GM19351 (cell line): ENCODE results near the gene PSTPIP2.
"Not testable (repeated sequence)": the region's sequence is repeated elsewhere in the genome, so short reads cannot be mapped to it uniquely, and the experiment has no call there.

ENCODE experiments used
- ATAC-seq: cut with Tn5 transposase; IDR thresholded peaks from one replicate; pipeline ENCODE4 v1.9.1; 2021; ENCODE audit warnings: mild to moderate bottlenecking, moderate library complexity; ENCODE audit not compliant: unreplicated experiment

The PSTPIP2 gene

DNA sequence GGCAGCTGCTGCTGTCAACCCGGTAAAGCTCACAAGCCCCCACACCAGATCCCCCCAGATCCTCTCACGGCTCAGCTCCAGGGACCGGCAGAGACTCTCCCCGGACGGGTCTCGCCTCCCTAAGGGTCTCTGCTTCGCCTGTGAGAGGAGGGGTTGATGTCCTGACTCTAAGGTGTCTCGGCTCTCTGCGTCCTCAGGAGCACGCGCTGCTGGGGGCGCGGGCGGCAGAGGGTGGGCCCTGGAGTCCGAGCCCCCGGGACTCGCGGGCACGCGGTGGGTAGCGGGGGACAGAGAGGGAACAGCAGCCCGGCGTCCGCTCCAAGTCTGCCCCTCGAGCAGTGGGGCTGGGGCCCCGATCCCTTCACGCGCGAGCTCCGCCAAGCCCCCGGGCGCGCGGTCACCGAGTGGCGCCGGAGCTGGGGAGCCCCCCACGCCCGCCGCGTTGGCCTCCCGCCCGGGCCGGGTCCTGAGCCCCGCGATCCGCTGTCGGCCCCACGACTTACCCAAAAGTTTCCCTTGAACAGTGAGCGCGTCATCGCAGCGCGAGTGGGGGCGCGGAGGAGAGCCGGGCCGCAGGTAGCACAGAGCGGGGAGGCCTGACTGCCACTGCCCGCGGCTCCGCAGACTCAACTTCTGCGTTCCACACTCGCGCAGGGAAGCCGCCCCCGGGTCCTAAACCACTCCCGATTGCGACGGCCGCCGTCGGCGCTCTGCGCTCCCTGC, at the start of gene PSTPIP2:
TSS of gene PSTPIP2 (minus strand) at position 608 of the 723 bp plus-strand sequence. CDS start at position 536, 72 bp downstream.
- peak; percentile 49 for ATAC-seq

- ATAC-seq = no peak
These were observed 41.7 kb upstream of the PSTPIP2 start for GRCh38 chr18:46113751-46114150.

DNA sequence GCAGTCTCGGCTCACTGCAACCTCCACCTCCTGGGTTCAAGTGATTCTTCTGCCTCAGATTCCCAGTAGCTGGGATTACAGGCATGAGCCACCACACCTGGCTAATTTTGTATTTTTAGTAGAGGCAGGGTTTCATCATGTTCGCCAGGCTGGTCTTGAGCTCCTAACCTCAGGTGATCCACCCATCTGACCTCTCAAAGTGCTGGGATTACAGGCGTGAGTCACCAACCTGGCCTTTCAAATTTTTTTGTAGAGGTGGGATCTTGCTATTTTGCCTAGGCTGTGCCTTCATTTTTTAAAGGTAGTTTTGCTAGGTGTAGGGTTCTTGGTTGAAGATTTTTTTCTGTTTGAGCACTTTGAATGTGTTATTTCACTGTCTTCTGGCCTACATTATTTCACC, 38.3 kb upstream of the PSTPIP2 start:
- ATAC-seq = no peak

- no peak for ATAC-seq
These were observed 37.3 kb upstream of the PSTPIP2 start for GRCh38 chr18:46109386-46109785.

- peak; percentile 91 for ATAC-seq
These were observed 32.3 kb upstream of the PSTPIP2 start, which contains the start of gene HAUS1 for GRCh38 chr18:46104128-46104911. HAUS1 (plus strand) TSS chr18:46104385; CDS start chr18:46104412, 27 bp downstream.

DNA sequence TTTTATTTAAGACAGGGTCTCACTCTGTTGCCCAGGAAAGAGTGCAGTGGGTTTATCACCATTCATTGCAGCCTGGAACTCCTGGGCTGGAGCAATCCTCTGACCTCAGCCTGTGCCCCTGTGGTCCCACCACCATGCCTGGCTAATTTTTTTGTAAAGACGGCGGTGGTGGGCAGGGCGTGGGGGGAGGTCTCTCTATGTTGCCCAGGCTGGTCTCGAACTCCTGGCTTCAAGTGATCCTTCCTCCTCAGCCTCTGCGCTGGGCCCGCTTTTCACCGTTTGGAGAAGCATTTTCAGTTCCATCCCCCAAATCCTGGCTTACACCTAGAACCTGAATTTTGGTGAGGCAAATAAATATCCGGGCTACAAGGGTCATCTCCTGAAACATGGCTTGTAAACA, 27.4 kb upstream of the PSTPIP2 start:
- ATAC-seq = no peak

DNA sequence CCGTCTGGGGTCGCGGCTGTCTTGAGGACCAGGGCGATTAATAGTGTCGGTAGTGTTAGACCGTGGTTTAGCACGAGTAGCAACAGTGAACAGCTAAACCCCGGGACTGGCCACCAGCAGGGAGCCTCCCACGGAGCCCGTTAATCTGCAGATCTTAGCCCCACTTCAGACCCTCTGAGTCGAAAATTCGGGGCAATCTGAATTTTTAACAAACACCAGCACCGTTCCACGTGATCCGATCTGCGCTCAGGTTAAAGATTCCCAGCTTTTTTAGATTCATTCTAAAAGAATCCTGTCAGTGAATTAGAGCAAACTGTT, 26.5 kb upstream of the PSTPIP2 start:
- ATAC-seq = no peak

GRCh38 chr18:46097801-46098615, 25.9 kb upstream of the PSTPIP2 start, which contains the start of gene ATP5F1A:
ATP5F1A (minus strand) TSS chr18:46098296; CDS start chr18:46098231, 65 bp downstream.
- ATAC-seq = peak; percentile 76

- ATAC-seq = peak; percentile 31
These were observed 25.4 kb upstream of the PSTPIP2 start for GRCh38 chr18:46097431-46097800.

DNA sequence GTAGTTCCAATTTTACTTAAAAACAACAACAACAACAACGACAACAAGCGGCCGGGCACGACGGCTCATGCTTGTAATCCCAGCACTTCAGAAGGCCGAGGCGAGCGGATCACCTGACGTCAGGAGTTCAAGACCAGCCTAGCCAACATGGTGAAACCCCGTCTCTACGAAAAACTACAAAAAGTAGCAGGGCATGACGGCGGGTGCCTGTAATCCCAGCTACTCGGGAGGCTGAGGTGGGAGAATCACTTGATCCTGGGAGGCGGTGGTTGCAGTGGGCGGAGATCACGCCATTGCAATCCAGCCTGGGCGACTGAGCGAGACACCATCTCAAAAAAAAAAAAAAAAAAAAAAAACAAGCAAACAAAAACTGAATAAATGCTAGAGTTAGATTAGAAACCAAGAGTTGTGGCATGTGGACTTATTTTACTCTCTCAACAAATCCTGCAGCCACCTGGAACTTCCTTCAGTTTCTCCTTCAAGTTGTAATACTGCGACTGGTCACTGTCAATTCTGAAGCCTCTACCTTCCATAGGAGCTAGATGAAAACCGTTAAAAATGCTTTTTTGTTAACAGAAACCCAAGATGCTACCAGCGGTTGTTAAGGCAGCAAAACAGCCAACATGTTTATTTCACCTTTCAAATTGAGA, 24.7 kb upstream of the PSTPIP2 start:
- no peak for ATAC-seq

GRCh38 chr18:46095532-46095931, 23.5 kb upstream of the PSTPIP2 start:
- ATAC-seq = no peak

- ATAC-seq = not testable (repeated sequence)
These were observed 16.4 kb upstream of the PSTPIP2 start for GRCh38 chr18:46088501-46088900.

GRCh38 chr18:46084431-46084830, 12.4 kb upstream of the PSTPIP2 start:
- no peak for ATAC-seq

GRCh38 chr18:46080156-46080555, 8.1 kb upstream of the PSTPIP2 start:
- no peak for ATAC-seq

GRCh38 chr18:46079336-46079735, 7.3 kb upstream of the PSTPIP2 start:
- no peak for ATAC-seq

- ATAC-seq = no peak
These were observed 1.6 kb upstream of the PSTPIP2 start for GRCh38 chr18:46073474-46074331.

- no peak for ATAC-seq
These were observed 899 bp upstream of the PSTPIP2 start for GRCh38 chr18:46072959-46073358.

GRCh38 chr18:46072376-46072867, 362 bp upstream of the PSTPIP2 start:
- ATAC-seq = no peak

GRCh38 chr18:46070815-46071652, 1.0 kb downstream of the PSTPIP2 start:
- ATAC-seq = no peak
